IPS-15b (cell line): Measurements from ENCODE around the gene NPAS3.

Source experiments
- H3K27me3 ChIP-seq: one replicate; pipeline ENCODE4 v1.6.1; 2013; ENCODE audit warnings: low read length; ENCODE audit not compliant: control insufficient read depth, insufficient read depth
- H3K36me3 ChIP-seq: one replicate; pipeline ENCODE4 v1.6.1; 2013; ENCODE audit warnings: low read length; ENCODE audit not compliant: control insufficient read depth, insufficient read depth
- H3K4me1 ChIP-seq: one replicate; pipeline ENCODE4 v1.6.1; 2013; ENCODE audit warnings: mild to moderate bottlenecking, low read length; ENCODE audit not compliant: control insufficient read depth, insufficient read depth
- H3K4me3 ChIP-seq: one replicate; pipeline ENCODE4 v1.5.1; 2013; ENCODE audit warnings: low read depth, low read length
- H3K9ac ChIP-seq: one replicate; pipeline ENCODE4 v1.6.1; 2013; ENCODE audit warnings: low read depth, mild to moderate bottlenecking, low read length
- H3K9me3 ChIP-seq: one replicate; pipeline ENCODE4 v1.6.1; 2013; ENCODE audit warnings: mild to moderate bottlenecking, low read length; ENCODE audit not compliant: control insufficient read depth, insufficient read depth

The NPAS3 gene

DNA sequence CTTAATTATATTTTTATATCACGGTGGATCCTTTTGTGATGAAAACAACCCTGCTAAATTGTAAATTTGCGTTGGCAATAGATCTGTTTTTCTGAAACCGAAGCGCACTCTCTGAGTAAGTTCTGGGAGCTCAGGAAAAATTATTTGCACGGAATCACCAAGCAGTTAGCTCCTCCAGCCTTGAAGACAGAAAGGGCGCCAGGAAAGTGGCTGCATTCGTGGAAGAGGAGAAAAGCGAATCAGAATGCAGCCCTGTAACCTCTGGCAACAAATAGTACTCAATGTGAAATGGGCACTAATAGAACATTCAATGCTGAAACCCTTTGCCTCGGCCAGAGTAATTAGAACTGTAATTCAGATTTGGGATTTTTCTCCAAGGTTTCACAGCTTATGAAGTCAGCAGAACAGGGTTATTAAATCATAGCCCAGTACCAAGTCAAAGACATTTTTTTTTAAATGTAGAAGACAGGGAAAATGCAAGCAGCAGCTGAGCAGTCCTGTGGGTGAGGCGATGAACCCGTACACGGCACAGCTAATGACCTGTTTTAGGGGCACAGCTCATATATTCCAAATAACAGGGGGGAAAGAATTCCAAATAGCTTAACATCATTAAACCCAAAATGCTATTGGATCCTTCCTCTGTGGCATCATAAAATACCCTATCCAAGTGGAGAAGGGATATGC is 760.8 kb downstream of the NPAS3 start:
- no peaks in the 10 kb centered on the region for H3K4me1 ChIP-seq
- H3K27me3 ChIP-seq, result no peaks in the 10 kb centered on the region
- no peak overlapping the region for H3K4me3 ChIP-seq
- no peaks in the 10 kb centered on the region for H3K36me3 ChIP-seq
- H3K9me3 ChIP-seq, result no peaks in the 10 kb centered on the region
- no peak overlapping the region for H3K9ac ChIP-seq

- Histone ChIP-seq H3K9ac (no peak overlapping the region), H3K4me1 (no peaks in the 10 kb centered on the region), H3K9me3 (no peaks in the 10 kb centered on the region), H3K36me3 (no peaks in the 10 kb centered on the region), H3K27me3 (no peaks in the 10 kb centered on the region), H3K4me3 (no peak overlapping the region)
Measured at GRCh38 chr14:33700052-33700451, 761.4 kb downstream of the NPAS3 start.

DNA sequence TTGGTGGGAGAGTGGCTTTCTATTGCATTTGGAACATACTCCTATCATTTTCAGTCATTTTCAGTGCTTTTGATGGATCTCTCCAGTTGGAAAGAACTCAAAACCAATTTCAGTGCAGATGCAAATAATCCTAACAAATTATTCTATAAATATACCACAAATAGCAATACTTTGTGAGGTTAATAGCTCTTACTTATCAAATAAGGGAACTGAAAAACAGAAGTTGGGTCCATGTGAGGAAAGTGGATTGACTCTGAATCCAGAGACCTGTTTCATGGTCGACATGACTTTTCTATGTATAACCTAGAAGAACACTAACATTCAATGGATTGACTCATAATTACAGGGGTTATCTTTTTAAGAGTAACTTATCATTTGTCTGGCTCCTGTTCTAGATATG is 763.6 kb downstream of the NPAS3 start:
- no peaks in the 10 kb centered on the region for H3K9me3 ChIP-seq
- no peak overlapping the region for H3K9ac ChIP-seq
- H3K4me3 ChIP-seq, result no peak overlapping the region
- no peaks in the 10 kb centered on the region for H3K27me3 ChIP-seq
- no peaks in the 10 kb centered on the region for H3K36me3 ChIP-seq
- H3K4me1 ChIP-seq, result no peaks in the 10 kb centered on the region

DNA sequence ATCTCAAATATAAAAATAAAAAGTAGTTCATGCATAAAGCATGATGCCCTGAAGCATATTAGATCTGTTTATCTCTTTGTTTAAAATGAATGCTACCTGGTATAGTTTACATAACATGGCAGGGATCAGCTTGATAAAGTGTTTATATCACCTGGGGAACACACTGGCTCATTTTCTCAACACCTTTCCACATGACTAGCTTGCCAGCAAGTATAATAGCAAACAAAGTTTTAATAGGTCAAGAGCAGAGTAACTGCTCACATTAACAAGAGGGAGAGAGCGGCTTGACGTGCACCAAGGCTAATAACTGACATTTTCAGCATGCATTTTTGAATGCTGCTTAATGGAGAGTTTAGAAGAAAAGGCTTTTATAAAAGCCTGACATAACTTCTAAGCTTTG is 765.8 kb downstream of the NPAS3 start:
- no peaks in the 10 kb centered on the region for H3K27me3 ChIP-seq

GRCh38 chr14:33705490-33705889 is 766.8 kb downstream of the NPAS3 start:
- Histone ChIP-seq H3K9ac (no peak overlapping the region), H3K4me1 (peaks cover 3% of the 10 kb centered on the region), H3K27me3 (no peaks in the 10 kb centered on the region), H3K4me3 (no peak overlapping the region), H3K9me3 (no peaks in the 10 kb centered on the region), H3K36me3 (no peaks in the 10 kb centered on the region)

More for the DNA sequence above, 765.8 kb downstream of the NPAS3 start:
- H3K9ac ChIP-seq, result no peak overlapping the region
- no peaks in the 10 kb centered on the region for H3K36me3 ChIP-seq
- H3K4me3 ChIP-seq, result no peak overlapping the region
- peaks cover 3% of the 10 kb centered on the region for H3K4me1 ChIP-seq
- no peaks in the 10 kb centered on the region for H3K9me3 ChIP-seq

- Histone ChIP-seq H3K9ac (no peak overlapping the region), H3K27me3 (no peaks in the 10 kb centered on the region), H3K4me1 (peaks cover 3% of the 10 kb centered on the region), H3K9me3 (no peaks in the 10 kb centered on the region), H3K4me3 (no peak overlapping the region), H3K36me3 (no peaks in the 10 kb centered on the region)
Measured at GRCh38 chr14:33707716-33708115, 769.0 kb downstream of the NPAS3 start.

- H3K9me3 ChIP-seq, result no peaks in the 10 kb centered on the region
- no peaks in the 10 kb centered on the region for H3K27me3 ChIP-seq
- H3K9ac ChIP-seq, result no peak overlapping the region
Measured at GRCh38 chr14:33709283-33709682, 770.6 kb downstream of the NPAS3 start.

DNA sequence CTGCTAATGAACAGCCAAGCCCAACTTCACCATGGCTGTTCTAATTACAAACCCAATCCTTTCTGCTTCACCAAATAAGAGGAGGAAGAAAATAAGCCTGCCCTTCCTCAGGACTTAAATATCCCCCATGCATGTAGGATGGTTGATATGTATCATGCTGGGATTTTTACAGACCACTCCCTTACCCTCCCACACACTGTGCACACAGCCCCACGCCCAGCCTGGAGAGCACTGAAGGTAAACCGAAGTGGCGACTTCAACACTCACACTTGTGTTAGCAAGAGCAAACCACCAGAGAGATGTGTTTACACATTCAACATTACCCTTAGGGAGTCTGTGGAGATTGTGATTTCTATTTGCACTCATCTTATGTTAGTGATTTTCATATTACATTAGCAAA is 771.0 kb downstream of the NPAS3 start:
- H3K4me1 ChIP-seq, result peaks cover 3% of the 10 kb centered on the region
- H3K9me3 ChIP-seq, result no peaks in the 10 kb centered on the region
- H3K27me3 ChIP-seq, result no peaks in the 10 kb centered on the region
- H3K36me3 ChIP-seq, result no peaks in the 10 kb centered on the region
- H3K9ac ChIP-seq, result no peak overlapping the region
- no peak overlapping the region for H3K4me3 ChIP-seq

More at GRCh38 chr14:33709283-33709682, 770.6 kb downstream of the NPAS3 start:
- H3K4me1 ChIP-seq, result peaks cover 3% of the 10 kb centered on the region
- no peak overlapping the region for H3K4me3 ChIP-seq
- H3K36me3 ChIP-seq, result no peaks in the 10 kb centered on the region

- Histone ChIP-seq H3K36me3 (no peaks in the 10 kb centered on the region), H3K4me1 (peaks cover 3% of the 10 kb centered on the region)
Measured at GRCh38 chr14:33710273-33710672, 771.6 kb downstream of the NPAS3 start.

DNA sequence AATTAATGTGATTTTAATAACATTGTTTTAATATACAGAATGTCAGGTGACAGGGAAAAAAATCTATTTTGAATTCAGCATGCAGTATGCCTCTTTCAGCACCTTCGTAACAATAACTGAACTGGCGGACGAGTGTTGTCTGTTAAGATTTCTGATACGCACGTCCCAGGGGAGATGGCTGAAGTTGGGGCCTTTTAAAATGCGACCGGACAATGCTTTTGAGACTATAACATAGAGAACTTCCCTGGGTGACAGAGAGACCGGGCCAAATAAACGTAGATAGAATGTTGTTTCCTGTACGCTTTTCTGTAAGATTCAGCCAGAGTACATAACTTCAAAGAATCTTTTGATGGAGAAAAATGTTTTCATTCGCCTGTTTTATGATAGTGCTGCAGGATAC is 772.5 kb downstream of the NPAS3 start:
- Histone ChIP-seq H3K9ac (no peak overlapping the region), H3K36me3 (no peaks in the 10 kb centered on the region), H3K27me3 (no peaks in the 10 kb centered on the region), H3K4me3 (no peak overlapping the region), H3K9me3 (no peaks in the 10 kb centered on the region), H3K4me1 (peaks cover 3% of the 10 kb centered on the region)

More at GRCh38 chr14:33710273-33710672, 771.6 kb downstream of the NPAS3 start:
- no peak overlapping the region for H3K9ac ChIP-seq
- H3K4me3 ChIP-seq, result no peak overlapping the region
- H3K27me3 ChIP-seq, result no peaks in the 10 kb centered on the region
- no peaks in the 10 kb centered on the region for H3K9me3 ChIP-seq

DNA sequence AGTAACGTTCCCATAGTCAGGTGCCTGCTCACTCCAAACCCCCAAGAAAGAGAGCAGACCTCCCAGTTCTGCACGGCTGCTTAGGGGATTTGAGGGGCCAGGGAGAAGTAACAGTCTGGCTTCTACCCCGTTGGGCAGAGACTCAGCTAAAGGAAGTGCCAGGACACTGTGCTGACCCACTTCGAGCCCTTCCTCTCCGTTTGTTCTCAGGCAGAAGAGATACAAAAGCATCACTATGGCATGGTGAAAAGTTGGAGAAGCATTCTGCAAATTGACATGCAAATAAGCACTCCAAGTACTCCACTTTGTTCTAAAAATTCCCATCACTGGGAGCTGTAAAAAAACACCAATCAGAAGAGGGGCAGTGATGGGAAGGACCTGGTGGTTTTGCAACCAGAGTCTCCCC is 773.1 kb downstream of the NPAS3 start:
- Histone ChIP-seq H3K27me3 (no peaks in the 10 kb centered on the region), H3K9ac (no peak overlapping the region), H3K36me3 (no peaks in the 10 kb centered on the region), H3K4me1 (peaks cover 3% of the 10 kb centered on the region), H3K9me3 (no peaks in the 10 kb centered on the region), H3K4me3 (no peak overlapping the region)

DNA sequence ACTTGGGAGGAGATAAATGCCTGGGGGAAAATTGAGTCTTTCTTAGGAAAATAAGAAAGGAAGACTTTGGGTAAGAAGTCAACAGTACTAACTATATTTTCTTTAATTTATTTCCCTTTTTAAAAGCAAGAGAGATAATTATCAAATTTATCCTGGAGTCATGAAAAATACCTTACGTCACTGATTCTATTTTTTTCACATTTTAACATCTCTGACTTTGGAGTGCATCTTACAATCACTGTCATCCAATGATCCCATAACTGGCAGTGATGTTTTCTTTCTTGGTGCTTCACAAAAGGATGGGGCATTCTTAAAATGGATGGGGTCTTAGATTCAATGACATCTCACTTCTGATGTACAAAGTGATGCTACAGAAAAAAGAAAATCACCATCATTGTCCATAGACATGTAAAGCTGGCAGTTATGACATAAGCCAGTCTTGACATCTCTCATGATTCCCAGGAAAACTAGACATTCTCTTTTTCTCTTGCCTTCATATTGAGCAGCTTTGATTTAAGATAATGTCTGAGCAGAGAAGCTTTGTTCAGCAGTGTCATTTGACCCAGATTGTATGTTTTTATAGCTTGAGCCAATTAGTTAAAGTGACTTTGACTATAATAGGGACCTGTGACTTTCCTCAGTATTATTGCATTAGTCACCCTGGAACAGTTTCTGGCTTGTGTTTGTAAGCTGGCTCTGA is 776.0 kb downstream of the NPAS3 start:
- no peak overlapping the region for H3K9ac ChIP-seq
- H3K4me1 ChIP-seq, result no peaks in the 10 kb centered on the region
- H3K27me3 ChIP-seq, result no peaks in the 10 kb centered on the region
- H3K4me3 ChIP-seq, result no peak overlapping the region
- H3K9me3 ChIP-seq, result no peaks in the 10 kb centered on the region
- H3K36me3 ChIP-seq, result no peaks in the 10 kb centered on the region
